OCI-LY3 (cell line): ENCODE data around the gene RBM12.

Experiments used
- H2AFZ ChIP-seq: fragments of 200-600, 300-600 bp; shearing (Covaris generic); 2 replicates; pipeline ENCODE4 v1.6.0; 2014; ENCODE audit warnings: antibody characterized with exemption, low read depth, low read length
- H3K27ac ChIP-seq: fragments of 200-600, 300-600 bp; sonication (generic); 2 replicates; pipeline ENCODE4 v1.5.1; 2014; ENCODE audit warnings: mild to moderate bottlenecking, low read length, moderate library complexity, mixed read lengths
- H3K27me3 ChIP-seq: fragments of 200-600, 300-600 bp; sonication (generic); 2 replicates; pipeline ENCODE4 v1.6.1; 2014; ENCODE audit warnings: low read depth, low read length, mixed read lengths
- H3K36me3 ChIP-seq: fragments of 200-600, 300-600 bp; sonication (generic); replicated peaks from 2 replicates; pipeline ENCODE3; 2014; ENCODE audit warnings: low read depth, low read length, mixed read lengths
- H3K4me1 ChIP-seq: fragments of 300-600, 200-600 bp; sonication (generic); 2 replicates; pipeline ENCODE4 v1.6.1; 2014; ENCODE audit warnings: low read length, mixed read lengths
- H3K4me2 ChIP-seq: fragments of 200-600, 300-600 bp; sonication (generic); 2 replicates; pipeline ENCODE4 v1.6.1; 2014; ENCODE audit warnings: low read length, mixed read lengths
- H3K4me3 ChIP-seq: fragments of 300-600, 200-600 bp; sonication (generic); 2 replicates; pipeline ENCODE4 v1.5.1; 2014; ENCODE audit warnings: antibody characterized with exemption, mild to moderate bottlenecking, low read length, moderate library complexity
- H3K79me2 ChIP-seq: fragments of 300-600, 200-600 bp; shearing (Covaris generic); 2 replicates; pipeline ENCODE4 v1.6.1; 2014; ENCODE audit warnings: mild to moderate bottlenecking, low read length, mixed read lengths
- H3K9ac ChIP-seq: fragments of 300-600, 200-600 bp; shearing (Covaris generic); 2 replicates; pipeline ENCODE4 v1.6.0; 2014; ENCODE audit warnings: mild to moderate bottlenecking, low read length, moderate library complexity
- H3K9me3 ChIP-seq: fragments of 200-600, 300-600 bp; shearing (Covaris generic); 2 replicates; pipeline ENCODE4 v1.6.1; 2014; ENCODE audit warnings: low read length, mixed read lengths; ENCODE audit not compliant: insufficient read depth
- H4K20me1 ChIP-seq: fragments of 200-600, 300-600 bp; sonication (generic); 2 replicates; pipeline ENCODE4 v1.6.1; 2016; ENCODE audit warnings: low read length, mixed read lengths; ENCODE audit not compliant: insufficient read depth
- EZH2phosphoT487 ChIP-seq: fragments of 200-600 bp; shearing (Covaris generic); IDR thresholded peaks from 2 replicates; pipeline ENCODE4 v1.6.1; 2018; ENCODE audit warnings: antibody characterized with exemption, mixed run types, low read depth
- TF ChIP-seq, protein P1 (sequence below): fragments of 200-600, 300-600 bp; sonication (generic); IDR thresholded peaks from 2 replicates; pipeline ENCODE4 v1.5.1; 2014; ENCODE audit warnings: antibody characterized with exemption, low read length, low read depth

The RBM12 gene

DNA sequence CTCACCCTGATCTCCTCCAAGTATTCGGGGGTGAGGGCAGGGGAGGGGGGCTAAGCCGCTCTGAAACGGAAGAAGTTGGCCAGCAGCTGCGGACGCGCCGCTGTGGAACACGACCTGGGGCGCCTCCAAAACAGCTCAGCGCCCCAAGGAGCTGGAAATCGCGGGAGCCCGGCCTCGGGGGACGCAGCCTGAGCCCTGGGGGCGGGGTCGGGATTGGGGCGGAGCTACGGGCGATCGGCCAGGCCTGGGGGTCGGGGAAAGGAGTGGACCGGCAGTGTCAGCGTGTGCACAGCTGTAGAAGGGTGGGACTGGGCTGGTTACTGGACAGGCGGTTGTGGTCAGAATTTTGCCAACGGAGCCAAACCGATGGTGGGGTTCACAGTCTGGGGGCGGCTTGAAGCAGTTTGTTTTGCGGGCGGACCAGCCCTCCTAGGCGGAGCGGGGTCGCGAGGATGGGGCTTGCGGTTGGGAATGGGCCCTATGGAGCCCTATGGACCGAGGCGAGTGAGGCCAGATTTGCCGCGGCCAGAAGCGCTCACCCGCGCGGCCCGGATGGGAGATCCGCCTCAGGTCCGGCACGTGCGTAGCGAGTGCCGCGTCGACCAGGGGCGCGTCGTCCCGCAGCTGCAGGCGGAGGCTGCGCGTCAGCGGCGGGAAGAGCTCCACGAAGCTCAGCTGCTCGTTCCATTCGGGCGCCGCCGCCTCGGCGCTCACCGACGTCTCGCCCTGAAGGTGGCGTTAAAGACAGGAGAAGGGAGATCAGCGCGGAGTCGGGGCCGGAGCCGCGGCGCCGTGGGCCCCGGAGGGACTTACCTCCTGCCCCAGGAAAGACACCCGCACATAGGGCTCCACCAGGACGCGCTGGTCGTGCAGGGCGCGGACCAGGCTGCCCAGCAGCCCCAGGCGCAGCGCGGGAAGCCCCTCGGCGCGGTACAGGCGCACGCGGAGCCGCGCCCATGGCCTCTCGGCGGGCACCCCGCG, 63.4 kb downstream of the RBM12 start:
- H3K9ac ChIP-seq = no peak overlapping the region
- H3K9me3 ChIP-seq = no peaks in the 10 kb centered on the region
- H3K79me2 ChIP-seq = no peaks in the 10 kb centered on the region
- H3K36me3 ChIP-seq = no peaks in the 10 kb centered on the region
- no peak overlapping the region for H3K27ac ChIP-seq
- TF ChIP-seq, protein P1, sequence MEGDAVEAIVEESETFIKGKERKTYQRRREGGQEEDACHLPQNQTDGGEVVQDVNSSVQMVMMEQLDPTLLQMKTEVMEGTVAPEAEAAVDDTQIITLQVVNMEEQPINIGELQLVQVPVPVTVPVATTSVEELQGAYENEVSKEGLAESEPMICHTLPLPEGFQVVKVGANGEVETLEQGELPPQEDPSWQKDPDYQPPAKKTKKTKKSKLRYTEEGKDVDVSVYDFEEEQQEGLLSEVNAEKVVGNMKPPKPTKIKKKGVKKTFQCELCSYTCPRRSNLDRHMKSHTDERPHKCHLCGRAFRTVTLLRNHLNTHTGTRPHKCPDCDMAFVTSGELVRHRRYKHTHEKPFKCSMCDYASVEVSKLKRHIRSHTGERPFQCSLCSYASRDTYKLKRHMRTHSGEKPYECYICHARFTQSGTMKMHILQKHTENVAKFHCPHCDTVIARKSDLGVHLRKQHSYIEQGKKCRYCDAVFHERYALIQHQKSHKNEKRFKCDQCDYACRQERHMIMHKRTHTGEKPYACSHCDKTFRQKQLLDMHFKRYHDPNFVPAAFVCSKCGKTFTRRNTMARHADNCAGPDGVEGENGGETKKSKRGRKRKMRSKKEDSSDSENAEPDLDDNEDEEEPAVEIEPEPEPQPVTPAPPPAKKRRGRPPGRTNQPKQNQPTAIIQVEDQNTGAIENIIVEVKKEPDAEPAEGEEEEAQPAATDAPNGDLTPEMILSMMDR = no peak
- no peak for TF ChIP-seq EZH2phosphoT487
- no peak overlapping the region for H3K4me3 ChIP-seq
- no peaks in the 10 kb centered on the region for H4K20me1 ChIP-seq
- H2AFZ ChIP-seq = no peak overlapping the region
- no peak overlapping the region for H3K4me2 ChIP-seq
- no peaks in the 10 kb centered on the region for H3K4me1 ChIP-seq
- H3K27me3 ChIP-seq = peaks cover 7% of the 10 kb centered on the region; the same call in 1 of the 2 replicates

DNA sequence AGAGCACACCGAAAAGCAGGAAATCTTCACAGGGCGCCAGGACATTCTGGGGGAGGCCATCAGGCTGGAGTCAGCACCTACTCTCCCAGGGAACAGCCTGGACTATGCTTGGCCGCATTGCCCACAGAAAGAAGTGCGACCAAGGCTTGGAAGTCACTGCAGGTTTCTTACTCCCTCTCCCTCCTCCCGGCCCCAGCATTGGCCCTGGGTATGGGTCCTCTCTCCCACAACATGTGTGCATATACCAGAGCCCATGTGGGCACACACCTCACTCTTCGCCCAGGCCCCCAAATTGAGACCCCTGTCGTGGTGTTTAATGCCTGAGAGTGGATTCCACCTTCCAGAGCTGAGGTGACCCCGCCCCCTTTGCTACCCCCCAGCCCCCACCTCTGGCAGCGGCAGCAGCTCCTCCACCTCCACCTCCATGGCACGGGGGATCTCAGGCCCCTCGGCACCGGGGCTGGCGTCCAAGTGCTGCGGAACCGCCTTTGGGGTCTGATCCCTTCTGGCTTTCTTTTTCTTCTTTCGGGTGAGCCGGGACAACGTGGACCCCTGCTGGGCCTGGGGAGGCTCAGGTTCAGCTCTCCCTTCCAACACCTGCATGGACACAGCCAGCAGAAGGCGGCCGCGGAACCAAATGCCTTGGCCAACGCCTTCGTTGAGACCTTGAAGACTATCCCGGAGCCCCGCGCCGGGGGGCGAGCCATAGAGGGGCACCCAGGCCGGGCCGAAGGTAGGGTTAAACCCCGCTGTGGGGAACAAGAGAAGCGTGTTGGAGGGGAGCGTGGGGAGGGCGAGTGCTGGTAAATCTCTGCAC, 64.3 kb downstream of the RBM12 start:
- no peak overlapping the region for H3K9ac ChIP-seq
- no peaks in the 10 kb centered on the region for H3K79me2 ChIP-seq
- no peaks in the 10 kb centered on the region for H4K20me1 ChIP-seq
- H3K4me1 ChIP-seq = no peaks in the 10 kb centered on the region
- no peak overlapping the region for H3K4me2 ChIP-seq
- no peak for TF ChIP-seq EZH2phosphoT487
- TF ChIP-seq, protein P1 = no peak
- H3K4me3 ChIP-seq = no peak overlapping the region
- H3K27ac ChIP-seq = no peak overlapping the region
- no peak overlapping the region for H2AFZ ChIP-seq
- H3K9me3 ChIP-seq = no peaks in the 10 kb centered on the region
- peaks cover 9% of the 10 kb centered on the region; the same call in 1 of the 2 replicates for H3K27me3 ChIP-seq
- H3K36me3 ChIP-seq = no peaks in the 10 kb centered on the region

DNA sequence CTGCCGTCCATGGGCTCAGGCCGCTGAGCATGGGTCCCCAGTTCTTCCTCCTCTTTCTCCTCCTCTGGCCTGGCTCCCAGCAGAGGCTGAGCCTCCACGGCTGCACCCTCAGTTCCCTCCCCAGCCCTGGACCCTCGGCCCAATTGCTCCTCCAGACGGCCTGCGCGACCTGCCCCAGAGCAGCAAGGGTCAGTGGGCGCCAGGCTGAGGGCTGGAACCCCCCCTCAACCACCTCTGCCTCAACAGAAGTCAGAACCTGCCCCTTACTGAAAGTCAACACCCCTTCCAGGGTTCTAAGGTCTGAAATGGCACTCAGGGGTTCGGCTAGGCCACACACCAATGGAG, 65.0 kb downstream of the RBM12 start:
- TF ChIP-seq, protein P1 = no peak
- TF ChIP-seq EZH2phosphoT487 = no peak

More for the DNA sequence above, 65.0 kb downstream of the RBM12 start:
- H3K27ac ChIP-seq = no peak overlapping the region
- no peaks in the 10 kb centered on the region for H3K36me3 ChIP-seq
- H2AFZ ChIP-seq = no peak overlapping the region
- H3K4me2 ChIP-seq = no peak overlapping the region
- H3K9ac ChIP-seq = no peak overlapping the region
- H3K9me3 ChIP-seq = no peaks in the 10 kb centered on the region
- H4K20me1 ChIP-seq = no peaks in the 10 kb centered on the region
- H3K79me2 ChIP-seq = no peaks in the 10 kb centered on the region
- H3K27me3 ChIP-seq = peaks cover 9% of the 10 kb centered on the region; the same call in 1 of the 2 replicates
- no peak overlapping the region for H3K4me3 ChIP-seq
- no peaks in the 10 kb centered on the region for H3K4me1 ChIP-seq
